Activated naive CD4-positive, alpha-beta T cell treated with anti-CD3 and anti-CD28 coated beads, Interleukin-2, amount 50 U/mL, for 16 hours (primary cell): Measurements from ENCODE around the gene PTTG1.

ENCODE experiments used
- DNase-seq: peaks from one replicate; pipeline ENCODE4 v3.0.0-alpha.2; 2020

Gene PTTG1

GRCh38 chr5:160421625-160422258 is at the start of gene PTTG1:
PTTG1 (plus strand) TSS chr5:160421855; CDS start chr5:160422313, 458 bp downstream.
- DNase-seq, result peak; percentile 92

- DNase-seq, result no peak
These were observed 46.5 kb upstream of the PTTG1 start for GRCh38 chr5:160375166-160375565.

- DNase-seq, result no peak
These were observed 46.0 kb upstream of the PTTG1 start for GRCh38 chr5:160375701-160376100.

GRCh38 chr5:160376416-160376815 is 45.2 kb upstream of the PTTG1 start:
- DNase-seq, result no peak

- DNase-seq, result no peak
These were observed 44.0 kb upstream of the PTTG1 start for GRCh38 chr5:160377651-160378050.

- no peak for DNase-seq
These were observed 43.3 kb upstream of the PTTG1 start for GRCh38 chr5:160378330-160378729.

- DNase-seq, result no peak
These were observed 42.1 kb upstream of the PTTG1 start for GRCh38 chr5:160379511-160379910.

- no peak for DNase-seq
These were observed 41.6 kb upstream of the PTTG1 start for GRCh38 chr5:160380041-160380440.

GRCh38 chr5:160382346-160382745 is 39.3 kb upstream of the PTTG1 start:
- DNase-seq, result no peak

- DNase-seq, result no peak
These were observed 37.0 kb upstream of the PTTG1 start for GRCh38 chr5:160384681-160385080.

GRCh38 chr5:160385496-160385895 is 36.2 kb upstream of the PTTG1 start:
- no peak for DNase-seq

- DNase-seq, result no peak
These were observed 34.2 kb upstream of the PTTG1 start for GRCh38 chr5:160387445-160387844.

- no peak for DNase-seq
These were observed 30.6 kb upstream of the PTTG1 start for GRCh38 chr5:160390787-160391696.

- no peak for DNase-seq
These were observed 26.5 kb upstream of the PTTG1 start for GRCh38 chr5:160395111-160395510.

- no peak for DNase-seq
These were observed 24.2 kb upstream of the PTTG1 start for GRCh38 chr5:160397492-160397891.

GRCh38 chr5:160398806-160399205 is 22.8 kb upstream of the PTTG1 start:
- DNase-seq, result no peak

GRCh38 chr5:160399402-160400353 is 22.0 kb upstream of the PTTG1 start, which contains the start of gene FAM200C:
FAM200C (minus strand) TSS chr5:160400054; CDS start chr5:160395490, 4,564 bp downstream.
- peak; percentile 60 for DNase-seq

GRCh38 chr5:160418561-160419457 is 2.8 kb upstream of the PTTG1 start, which contains the start of gene SLU7:
SLU7 (minus strand) TSS chr5:160419081; CDS start chr5:160415294, 3,787 bp downstream.
- peak; percentile 94 for DNase-seq

GRCh38 chr5:160419458-160420330 is 2.0 kb upstream of the PTTG1 start:
- no peak for DNase-seq

GRCh38 chr5:160420331-160420610 is 1.4 kb upstream of the PTTG1 start:
- no peak for DNase-seq

- no peak for DNase-seq
These were observed 1.4 kb downstream of the PTTG1 start for GRCh38 chr5:160423099-160423498.
